NCI-H82 treated with DMSO at 0.1 percent for 48 hours (cell line): Measurements from ENCODE around the gene PGPEP1.
"Not testable (repeated sequence)": the region's sequence is repeated elsewhere in the genome, so short reads cannot be mapped to it uniquely, and the experiment has no call there.

Experiments used
- DNase-seq: peaks from one replicate; lab custom pipeline; 2025; ENCODE audit not compliant: unreplicated experiment; lab: John Stamatoyannopoulos, UW

Gene PGPEP1

GRCh38 chr19:18330868-18331267, 9.5 kb upstream of the PGPEP1 start:
- no peak for DNase-seq

GRCh38 chr19:18332917-18333530, 7.4 kb upstream of the PGPEP1 start:
- DNase-seq = no peak

GRCh38 chr19:18333680-18334079, 6.7 kb upstream of the PGPEP1 start:
- DNase-seq = no peak

GRCh38 chr19:18336121-18336520, 4.3 kb upstream of the PGPEP1 start:
- DNase-seq = no peak

GRCh38 chr19:18338541-18338940, 1.9 kb upstream of the PGPEP1 start:
- DNase-seq = no peak

GRCh38 chr19:18339723-18340122, 675 bp upstream of the PGPEP1 start:
- DNase-seq = no peak

- no peak for DNase-seq
Observed at GRCh38 chr19:18340990-18341868, 831 bp downstream of the PGPEP1 start.

GRCh38 chr19:18342090-18342632, 1.8 kb downstream of the PGPEP1 start:
- DNase-seq = no peak

GRCh38 chr19:18344582-18344950, 4.2 kb downstream of the PGPEP1 start:
- DNase-seq = no peak

- no peak for DNase-seq
Observed at GRCh38 chr19:18345296-18345695, 4.9 kb downstream of the PGPEP1 start.

- DNase-seq = no peak
Observed at GRCh38 chr19:18346091-18346490, 5.7 kb downstream of the PGPEP1 start.

- DNase-seq = no peak
Observed at GRCh38 chr19:18348171-18348570, 7.8 kb downstream of the PGPEP1 start.

- DNase-seq = not testable (repeated sequence)
Observed at GRCh38 chr19:18348818-18349339, 8.5 kb downstream of the PGPEP1 start.

GRCh38 chr19:18349524-18350128, 9.2 kb downstream of the PGPEP1 start:
- DNase-seq = no peak

- DNase-seq = no peak
Observed at GRCh38 chr19:18350490-18350889, 10.1 kb downstream of the PGPEP1 start.

GRCh38 chr19:18351544-18351943, 11.1 kb downstream of the PGPEP1 start:
- no peak for DNase-seq

GRCh38 chr19:18353378-18354005, 13.1 kb downstream of the PGPEP1 start:
- DNase-seq = no peak

GRCh38 chr19:18354743-18355142, 14.3 kb downstream of the PGPEP1 start:
- DNase-seq = not testable (repeated sequence)

- DNase-seq = no peak
Observed at GRCh38 chr19:18357041-18357440, 16.6 kb downstream of the PGPEP1 start.

GRCh38 chr19:18361646-18362045, 21.2 kb downstream of the PGPEP1 start:
- no peak for DNase-seq

- no peak for DNase-seq
Observed at GRCh38 chr19:18362934-18363542, 22.6 kb downstream of the PGPEP1 start.
